SIG-M5 treated with dmso at 0.1 percent for 504 hours (cell line): ENCODE results near the gene TK2.

Experiments
- DNase-seq: peaks from one replicate; lab custom pipeline; 2025; ENCODE audit not compliant: unreplicated experiment; lab: John Stamatoyannopoulos, UW

The TK2 gene

DNA sequence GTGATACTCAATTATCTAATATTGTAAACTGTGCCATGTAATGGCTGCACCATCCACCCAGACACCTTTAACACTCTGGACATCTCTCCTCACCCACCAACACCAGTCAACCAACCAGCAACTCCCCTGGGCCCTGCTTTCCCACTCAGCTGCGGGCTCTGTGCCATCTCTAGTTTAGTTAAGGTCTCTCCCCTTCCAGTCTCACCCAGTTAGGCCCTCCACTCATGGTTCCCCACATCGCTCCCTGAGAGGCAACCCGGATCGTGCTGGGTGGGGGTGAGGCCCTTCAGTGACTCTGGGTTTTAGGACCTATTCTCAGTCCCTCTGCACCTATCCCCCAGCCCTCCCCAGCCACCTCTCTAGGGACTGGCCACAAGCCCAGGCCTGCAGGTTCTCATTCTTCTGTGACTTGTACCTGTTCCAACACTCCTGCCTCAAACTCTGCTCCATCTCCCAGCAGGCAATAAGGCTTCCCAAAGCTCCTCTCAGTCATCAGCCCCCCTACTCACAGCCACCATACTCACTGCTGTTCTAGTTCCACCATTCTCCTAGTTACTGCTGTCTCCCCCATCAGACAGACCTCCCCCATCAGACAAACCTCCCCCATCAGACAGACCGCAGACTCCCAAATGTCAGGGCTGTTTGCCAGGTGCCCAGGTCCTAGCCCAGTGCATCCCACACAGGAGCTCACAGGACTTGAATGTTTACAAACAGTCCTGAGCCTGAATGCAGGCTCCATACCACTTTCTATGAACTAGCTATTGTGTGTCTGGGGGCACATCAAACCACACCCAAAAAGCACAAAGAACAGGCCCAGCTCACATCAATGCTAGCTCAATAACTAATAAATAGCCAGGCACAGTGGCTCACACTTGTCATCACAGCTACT is 2.6 kb downstream of the TK2 start:
- DNase-seq: no peak

DNA sequence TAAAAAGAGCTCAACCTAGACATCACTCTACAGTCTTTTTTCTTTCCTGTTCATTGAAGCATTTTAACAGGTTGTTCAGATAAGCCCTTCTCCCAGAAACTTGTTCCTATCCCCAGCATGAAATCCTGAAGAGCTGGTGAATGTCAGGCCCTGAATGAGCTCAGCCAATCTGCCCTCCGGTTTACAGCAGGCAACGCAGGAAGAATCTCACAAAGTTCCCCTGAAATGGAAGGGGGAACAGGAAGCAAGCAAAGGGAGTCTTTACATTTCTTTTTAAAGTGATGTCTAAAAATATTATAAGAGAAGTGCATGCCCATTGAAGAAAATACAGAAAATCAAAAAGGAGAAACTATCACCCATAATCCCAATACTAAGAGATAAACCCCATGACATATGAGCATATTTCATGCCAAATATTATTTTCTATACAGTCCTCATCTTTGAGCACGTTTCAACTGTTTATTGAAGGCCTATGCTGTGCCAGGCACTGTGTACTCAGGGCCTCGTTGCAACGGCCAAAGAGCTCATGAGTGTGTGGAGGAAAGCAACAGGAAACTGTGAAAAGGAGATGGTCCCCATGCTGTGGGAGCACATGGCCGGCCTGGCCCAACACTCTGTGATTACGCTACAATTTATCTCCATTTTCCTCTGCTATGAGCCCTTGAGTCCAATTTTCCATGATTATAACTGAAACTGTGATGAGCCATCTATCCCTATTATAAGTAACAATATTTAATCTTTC is 5.7 kb downstream of the TK2 start:
- no peak for DNase-seq

DNA sequence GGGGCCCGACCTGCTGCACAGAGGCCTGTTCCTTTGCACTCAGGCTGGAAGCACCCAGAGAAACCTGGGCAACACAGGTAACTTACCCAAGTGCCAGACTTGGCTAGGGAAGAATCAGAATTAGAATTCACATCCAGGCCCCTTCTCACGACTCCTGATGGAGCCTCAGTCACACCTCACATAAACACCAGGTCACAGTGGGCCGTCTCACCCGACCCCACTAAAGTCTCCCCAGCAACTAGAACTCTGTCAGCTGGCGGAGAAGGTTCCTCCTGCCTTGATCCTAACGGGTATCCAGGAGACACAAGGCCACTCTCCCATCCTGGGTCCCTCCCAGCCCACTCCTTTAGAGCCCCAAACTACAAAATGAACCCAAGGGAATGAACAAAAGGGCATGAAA is 6.4 kb downstream of the TK2 start:
- no peak for DNase-seq

DNA sequence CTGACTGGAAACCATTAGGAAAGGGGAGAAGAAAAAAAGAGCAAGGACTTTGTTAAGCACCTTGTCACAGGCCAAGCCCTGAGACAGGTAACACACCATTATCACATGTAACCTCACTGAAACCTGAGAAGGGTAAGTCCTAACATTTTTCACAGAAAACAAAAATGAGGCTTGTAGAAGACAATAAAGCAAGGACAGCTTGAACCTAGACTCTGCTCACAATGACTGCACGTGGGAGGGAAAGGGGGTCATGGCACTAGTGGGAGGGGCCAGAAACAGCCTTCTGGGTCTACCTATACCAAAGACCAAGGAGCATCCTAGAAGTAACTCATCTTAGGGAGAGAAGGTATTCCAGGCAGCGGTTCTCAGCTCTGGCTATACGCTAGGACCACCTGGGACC is 7.5 kb downstream of the TK2 start:
- DNase-seq: no peak

DNA sequence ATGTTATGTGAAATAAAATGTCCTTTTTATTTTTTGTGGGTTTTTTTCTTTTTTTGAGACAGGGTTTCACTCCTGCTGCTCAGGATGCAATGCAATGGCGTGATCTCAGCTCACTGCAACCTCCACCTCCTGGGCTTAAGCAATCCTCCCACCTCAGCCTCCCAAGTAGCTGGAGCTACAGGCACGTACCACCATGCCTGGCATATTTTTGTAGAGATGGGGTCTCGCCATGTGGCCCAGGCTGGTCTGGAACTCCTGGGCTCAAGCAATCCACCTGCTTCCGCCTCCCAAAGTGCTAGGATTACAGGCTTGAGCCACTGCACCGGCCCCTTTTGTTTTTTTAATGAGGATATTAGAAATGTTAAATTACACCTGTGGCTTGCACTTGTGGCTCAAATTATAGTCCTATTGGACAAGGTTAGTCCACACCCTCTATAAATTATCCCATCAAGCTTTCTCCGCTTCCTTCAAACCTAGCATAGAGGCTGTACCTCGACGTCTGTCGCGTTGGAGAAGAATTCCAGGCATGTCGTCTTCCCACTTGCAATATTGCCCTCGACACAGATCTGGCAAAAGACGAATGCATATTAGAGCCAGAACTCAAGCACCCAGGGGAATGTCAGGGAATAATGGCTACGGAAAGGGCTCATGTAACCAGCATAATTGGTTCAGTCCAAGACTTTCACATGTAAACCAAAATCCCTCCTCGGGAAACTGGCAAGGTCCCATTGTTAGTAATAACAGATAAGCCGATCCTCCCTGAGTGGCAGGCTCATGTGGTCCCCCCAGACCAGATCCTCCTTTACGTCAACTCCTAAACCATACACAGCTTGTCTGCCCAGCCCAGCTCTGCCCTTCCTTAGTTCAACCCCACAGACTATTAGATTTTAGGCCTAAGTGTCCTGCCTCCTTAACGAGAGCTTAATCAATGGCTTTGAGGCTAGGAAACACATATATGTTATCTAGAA is 8.2 kb downstream of the TK2 start:
- DNase-seq: no peak

DNA sequence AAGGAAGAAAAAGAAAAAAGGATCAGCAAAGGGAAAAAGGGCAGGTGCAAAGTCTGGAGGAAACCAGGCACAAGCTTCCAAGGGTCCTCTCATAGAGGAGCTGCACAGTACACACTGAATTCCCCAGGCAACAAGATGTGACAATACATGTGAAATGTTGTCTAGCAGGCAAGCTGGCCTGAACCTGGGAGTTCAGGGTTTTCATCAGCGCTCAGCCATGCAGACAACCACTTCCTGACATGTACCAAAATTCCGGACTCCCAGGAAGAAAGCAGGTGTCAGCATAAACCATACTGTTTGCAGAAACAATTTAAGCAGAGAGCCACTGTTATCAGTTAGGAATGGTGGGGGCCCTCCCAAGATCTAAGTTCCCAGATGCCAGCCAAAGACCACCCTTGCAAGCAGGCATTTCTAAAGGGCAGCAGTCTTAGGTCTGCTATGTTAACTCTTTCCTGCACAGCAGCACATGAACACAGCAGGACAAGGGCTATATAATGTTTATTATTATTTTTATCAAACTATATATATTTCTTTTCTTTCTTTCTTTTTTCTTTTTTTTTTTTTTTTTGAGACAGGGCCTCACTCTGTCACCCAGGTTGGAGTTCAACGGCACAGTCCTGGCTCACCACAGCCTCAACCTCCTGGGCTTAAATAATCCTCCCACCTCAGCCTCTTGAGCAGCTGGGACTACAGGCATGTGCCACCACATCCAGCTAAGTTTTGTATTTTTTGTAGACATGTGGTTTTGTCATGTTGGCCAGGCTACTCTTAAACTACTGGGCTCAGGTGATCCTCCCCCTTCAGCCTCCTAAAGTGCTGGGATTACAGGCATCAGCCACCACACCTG is 10.1 kb downstream of the TK2 start:
- DNase-seq: no peak

DNA sequence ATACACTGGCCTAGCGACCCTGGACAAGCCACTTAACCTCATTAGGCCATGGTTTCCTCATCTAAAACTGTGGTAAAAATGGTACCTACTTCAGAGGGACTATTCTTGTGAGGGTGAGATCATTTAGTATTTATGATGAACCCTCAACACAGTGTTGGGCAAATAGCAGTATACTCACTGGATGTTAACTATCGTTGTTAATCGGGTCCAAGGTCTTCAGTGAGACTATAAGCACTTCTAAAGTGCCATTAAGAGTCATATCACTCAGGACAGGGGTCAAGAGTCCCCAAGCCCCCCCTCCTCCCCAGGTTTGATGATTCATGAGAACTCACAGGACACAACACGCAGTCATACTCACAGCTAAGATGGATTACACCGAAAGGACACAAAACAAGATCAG is 11.0 kb downstream of the TK2 start:
- no peak for DNase-seq

DNA sequence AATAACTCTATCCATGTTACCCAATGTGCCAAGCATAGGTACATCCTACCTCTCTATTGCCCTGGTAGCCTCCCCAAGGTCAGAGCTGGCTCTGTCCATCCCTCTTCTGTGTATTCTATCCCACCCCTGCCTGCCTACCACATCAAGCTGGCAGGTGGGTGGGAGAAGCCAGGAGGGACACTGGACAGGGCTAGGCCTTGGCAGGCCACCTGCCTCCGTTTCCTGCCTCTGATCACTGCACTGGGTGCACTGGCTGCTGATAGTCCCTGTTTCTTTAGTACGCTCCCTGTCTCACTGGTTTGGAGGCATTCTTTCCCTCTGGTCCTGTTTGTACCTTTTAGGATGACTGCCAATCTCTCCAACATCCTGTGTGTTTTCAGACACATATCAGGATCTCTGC is 12.7 kb downstream of the TK2 start:
- no peak for DNase-seq

DNA sequence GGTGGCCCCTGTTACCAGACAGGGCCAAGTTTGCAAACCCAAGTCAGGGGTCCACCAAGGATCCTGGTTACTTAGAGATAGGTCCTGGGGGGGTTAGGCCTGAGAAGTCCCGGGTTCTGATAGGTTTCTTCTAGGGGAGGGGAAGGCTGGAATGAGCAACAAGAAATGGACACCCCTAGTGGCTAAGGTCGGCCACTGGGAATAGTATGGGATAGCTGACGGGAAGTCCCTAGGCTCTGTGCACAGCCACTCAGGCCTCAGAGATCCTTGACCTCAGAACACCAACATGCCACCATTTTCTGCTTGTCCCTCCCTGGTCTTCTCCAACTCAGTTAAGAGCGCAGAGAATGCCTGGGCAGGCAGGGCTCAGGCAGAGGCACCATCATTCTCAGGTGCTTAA is 13.4 kb downstream of the TK2 start:
- DNase-seq: no peak

DNA sequence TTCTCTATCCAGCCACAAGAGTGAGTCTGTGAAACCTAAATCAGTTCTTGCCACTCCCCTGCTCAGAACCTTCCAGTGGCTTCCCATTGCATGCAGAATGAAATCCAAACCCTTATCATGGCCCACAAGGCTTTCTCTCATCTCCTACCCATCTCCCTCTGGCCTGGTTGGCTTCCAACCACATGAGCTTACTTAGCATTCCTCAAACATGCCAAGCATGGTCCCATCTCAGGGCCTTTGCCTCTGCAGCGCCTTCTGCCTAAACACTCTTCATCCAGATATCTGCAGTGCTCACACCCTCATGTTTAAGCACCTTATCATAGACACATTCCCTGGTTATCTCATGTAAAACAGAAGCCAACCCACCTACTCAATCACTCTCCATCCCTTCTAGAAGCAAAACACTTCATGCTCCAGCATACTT is 15.5 kb downstream of the TK2 start:
- no peak for DNase-seq

DNA sequence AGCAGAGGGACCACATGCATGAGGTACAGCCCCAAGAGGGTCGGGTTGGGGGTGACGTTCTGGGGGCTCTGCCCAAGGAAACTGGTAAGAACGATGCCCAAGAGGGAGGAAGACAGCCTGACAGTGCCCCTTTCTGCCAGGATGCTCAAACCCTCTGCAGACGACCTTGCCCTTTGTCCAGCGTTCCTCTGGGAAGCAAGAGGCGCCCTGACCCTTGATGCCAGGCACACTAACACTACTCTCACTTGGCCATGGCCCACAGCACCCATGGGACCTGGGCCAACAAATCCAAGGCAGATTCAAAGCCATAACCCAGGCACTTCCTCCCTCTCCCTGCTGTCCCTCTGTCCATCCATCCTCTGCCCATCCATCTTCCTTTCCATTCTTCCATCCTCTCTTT is 20.4 kb downstream of the TK2 start:
- DNase-seq: no peak

DNA sequence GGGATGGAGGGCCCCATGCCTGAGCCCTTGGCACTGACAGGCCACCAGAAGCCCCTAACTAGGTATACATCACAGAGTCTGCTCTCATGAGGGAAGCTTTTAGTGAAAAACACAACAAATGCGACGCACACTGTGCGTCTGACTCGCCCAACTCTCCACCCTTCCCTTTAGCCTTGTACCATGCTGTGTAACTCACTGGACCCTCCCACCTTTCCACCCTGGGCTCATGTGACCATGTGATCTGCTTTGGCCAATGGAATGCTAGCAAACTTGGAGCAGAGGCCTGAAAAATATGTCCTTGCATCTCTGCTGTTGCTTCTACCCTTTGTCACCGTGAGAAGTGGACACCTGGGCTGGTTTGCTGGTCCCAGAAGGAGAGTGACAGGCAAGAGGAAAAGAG is 21.6 kb downstream of the TK2 start:
- no peak for DNase-seq

DNA sequence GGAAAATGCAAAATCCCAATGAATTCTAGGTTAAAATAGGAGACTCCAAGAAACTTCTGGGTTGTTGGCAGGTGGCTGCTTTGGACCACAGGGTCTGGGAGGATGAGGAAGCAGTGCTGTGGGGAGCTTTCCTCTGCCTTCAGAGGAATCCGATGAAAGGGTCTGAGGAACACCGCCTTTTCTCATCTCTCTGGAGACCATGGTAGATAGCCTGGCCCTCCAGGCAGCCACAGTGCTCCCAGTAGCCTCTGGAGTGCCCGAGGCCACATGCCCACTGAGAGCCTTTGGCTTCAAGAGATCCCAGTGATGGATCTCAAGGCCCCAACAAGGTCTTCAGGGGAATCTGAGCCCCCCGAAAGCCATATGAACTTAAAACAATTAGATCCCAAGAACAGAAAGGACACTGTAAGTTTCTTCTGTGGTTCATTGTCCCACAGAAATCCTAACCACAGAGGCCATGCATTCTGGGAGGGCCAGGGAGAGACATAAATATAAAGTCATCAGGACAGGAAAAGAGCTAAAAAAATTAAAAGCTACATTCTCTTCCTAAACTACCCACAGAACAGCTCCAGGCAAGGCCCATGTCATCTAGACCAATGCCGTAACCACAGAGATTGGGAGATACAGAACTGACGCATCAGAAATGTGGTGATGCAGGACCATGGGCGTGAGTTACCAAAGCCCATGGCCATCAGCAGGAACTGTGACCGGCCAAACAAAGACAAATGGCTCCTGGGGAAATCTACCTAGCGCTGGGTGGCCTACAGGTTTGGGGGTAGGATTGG is 24.3 kb downstream of the TK2 start:
- DNase-seq: no peak

DNA sequence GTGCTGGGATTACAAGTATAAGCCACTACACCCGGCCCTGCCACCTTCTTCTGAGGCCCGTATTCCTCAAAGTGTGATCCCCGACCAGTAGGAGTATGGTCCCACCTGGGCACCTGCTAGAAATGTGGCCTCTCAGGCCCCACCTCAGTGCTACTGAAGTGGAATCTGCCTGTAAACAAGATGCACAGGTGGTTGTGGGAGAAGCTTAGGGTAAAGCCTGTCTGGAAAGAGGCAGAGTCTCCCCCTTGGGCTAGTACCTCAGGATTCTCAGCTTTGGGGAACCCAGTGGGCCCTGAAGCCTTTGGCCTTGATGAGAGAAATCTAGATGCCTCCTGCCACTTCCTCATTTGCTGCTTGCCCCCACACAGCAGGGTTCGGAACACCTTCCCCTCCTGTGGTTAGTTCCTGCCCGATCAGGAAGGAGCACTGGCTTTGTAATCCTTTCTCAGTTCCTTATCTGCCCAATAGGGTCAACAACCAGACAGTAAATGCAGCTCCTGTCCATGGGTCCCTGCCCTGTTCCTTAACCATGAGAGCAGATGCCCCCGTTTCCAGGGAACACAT is 25.2 kb downstream of the TK2 start:
- peak; percentile 98 for DNase-seq

DNA sequence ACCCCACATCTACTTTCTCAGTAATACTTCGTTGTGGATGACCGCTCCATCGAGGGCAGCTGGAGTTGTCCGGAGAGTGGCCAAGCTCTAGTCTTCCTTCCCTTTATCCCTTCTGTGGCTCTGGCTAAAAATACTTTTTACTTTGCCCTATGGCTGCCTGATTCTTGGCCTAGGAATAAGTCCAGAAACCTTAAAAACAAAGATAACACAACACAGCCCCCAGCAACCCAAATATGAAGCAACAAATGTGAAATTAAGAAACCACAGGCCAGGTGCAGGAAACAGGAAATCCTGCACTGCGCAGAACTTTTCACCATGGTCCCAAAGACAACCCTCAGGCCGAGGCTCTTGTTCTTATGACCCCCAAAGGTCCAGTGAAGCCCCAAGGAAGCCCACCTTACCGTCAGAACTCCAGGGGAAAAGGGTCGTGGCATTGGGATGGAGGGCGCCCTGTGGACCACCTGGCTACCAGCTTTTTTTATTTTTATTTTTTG is 26.0 kb downstream of the TK2 start:
- DNase-seq: peak; percentile 84

DNA sequence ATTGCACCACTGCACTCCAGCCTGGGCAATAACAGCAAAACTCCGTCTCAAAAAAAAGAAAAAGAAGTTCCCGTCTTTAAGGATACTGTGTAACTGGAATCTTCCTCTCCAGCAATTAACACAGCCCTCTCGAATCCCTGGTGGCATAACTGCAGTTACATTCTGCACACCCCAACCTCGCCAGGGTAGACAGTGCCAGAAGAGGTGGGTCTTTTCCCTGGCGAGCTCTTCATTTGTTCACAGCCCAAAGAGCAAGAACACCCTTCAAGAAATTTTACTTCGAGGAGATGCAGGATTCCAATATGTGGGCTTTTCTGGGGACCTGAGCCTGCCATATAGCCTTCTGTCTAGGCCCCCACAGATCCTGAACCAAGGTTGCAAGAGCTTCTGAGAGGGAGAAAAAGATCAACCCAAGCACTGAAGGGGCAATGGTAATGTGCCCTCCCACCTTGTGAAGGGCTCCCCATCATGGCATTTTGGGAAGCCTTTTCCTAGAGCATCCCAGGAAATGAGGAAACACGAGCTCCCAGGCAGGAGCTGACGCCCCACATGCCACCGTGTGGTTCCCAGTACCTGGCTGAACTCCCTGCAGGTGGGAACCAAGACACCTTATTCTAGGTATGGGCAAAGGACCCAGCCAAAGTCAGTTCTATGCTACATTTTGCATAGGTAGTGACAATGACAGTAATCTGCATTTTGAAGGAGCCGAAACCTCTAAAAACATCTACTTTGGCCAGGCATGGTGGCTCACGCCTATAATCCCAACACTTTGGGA is 26.9 kb downstream of the TK2 start:
- no peak for DNase-seq

DNA sequence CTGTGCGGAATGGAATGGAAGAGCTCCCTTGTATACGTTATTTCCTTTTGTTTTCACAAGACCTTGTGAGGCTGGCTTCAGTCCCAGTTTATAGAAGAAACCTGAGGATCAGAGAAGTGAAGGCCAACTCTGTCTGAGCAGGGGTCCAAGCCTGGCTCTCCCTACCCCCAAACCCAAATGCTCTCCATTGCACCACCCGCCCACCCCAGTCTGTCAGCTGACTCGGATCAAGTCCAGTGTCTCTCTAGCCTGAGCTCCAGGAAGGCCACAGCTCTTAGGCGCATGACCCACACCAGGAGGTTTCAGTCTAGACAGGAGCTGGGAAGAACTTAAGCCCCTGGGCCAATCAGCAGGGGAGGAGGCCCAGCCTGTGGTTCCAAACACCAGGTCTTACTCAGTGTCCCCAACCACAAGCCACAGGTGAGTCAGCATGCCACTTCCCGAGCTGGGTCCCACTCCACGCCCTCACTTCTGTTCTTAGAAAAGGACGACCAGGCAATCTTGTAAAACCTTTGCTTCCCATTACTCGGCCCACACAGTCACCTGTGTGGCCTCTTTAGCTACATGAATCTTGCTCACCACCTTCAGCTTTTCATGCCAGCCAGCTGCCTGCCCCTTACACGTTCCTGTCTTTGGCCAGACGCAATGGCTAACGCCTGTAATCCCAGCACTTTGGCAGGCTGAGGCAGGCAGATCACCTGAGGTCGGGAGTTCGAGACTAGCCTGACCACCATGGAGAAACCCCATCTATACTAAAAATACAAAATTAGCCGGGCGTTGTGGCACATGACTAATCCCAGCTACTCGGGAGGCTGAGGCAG is 27.8 kb downstream of the TK2 start:
- peak; percentile 79 for DNase-seq
